Fibroblast of lung (primary cell): ENCODE data around the gene PLB1. TPM values are rescaled to one million over a fixed set of nuclear protein-coding genes. Genes with fewer than 3 reads are reported as not detected.
A peak's percentile ranks its signal among the peaks of the same experiment; 100 is the strongest.

Experiments
- DNase-seq, 2 donors: peaks; one replicate each; pipeline versions ENCODE4 v3.0.0 to v3.0.0-alpha.2; 2010; ENCODE audit warnings: low read depth in 2 of 2
- H2AFZ ChIP-seq: 2 replicates; pipeline ENCODE4 v1.5.1; 2012; ENCODE audit warnings: low read length, control low read depth, inconsistent platforms
- H3K27ac ChIP-seq: 2 replicates; pipeline ENCODE4 v1.5.1; 2011; ENCODE audit warnings: low read length, control low read depth; ENCODE audit not compliant: insufficient read depth
- H3K27me3 ChIP-seq: 2 replicates; pipeline ENCODE4 v1.5.1; 2011; ENCODE audit warnings: mild to moderate bottlenecking, low read length; ENCODE audit not compliant: control insufficient read depth, insufficient read depth
- H3K36me3 ChIP-seq: 2 replicates; pipeline ENCODE4 v1.5.1; 2011; ENCODE audit warnings: low read length; ENCODE audit not compliant: control insufficient read depth, insufficient read depth
- H3K4me1 ChIP-seq: 2 replicates; pipeline ENCODE4 v1.5.1; 2011; ENCODE audit warnings: low read length; ENCODE audit not compliant: control insufficient read depth, insufficient read depth; ENCODE audit errors: extremely low read depth
- H3K4me2 ChIP-seq: 2 replicates; pipeline ENCODE4 v1.5.1; 2011; ENCODE audit warnings: low read length, control low read depth; ENCODE audit not compliant: insufficient read depth; ENCODE audit errors: extremely low read depth
- H3K4me3 ChIP-seq, 4 experiments: fragments of 200-600 bp in 1 of 4; sonication (generic) in 1 of 4; replicated peaks in 1 of 4; 2 replicates each; pipeline ENCODE4 v1.5.1; 2011 to 2016; ENCODE audit warnings: low read length in 4 of 4, low read depth in 3 of 4, mild to moderate bottlenecking in 3 of 4, control low read depth in 2 of 4, inconsistent platforms in 1 of 4, mixed read lengths in 1 of 4; ENCODE audit not compliant: insufficient read depth in 1 of 4; ENCODE audit errors: control extremely low read depth in 1 of 4
- H3K79me2 ChIP-seq: 2 replicates; pipeline ENCODE4 v1.5.1; 2012; ENCODE audit warnings: mild to moderate bottlenecking, low read length, inconsistent platforms; ENCODE audit not compliant: control insufficient read depth, insufficient read depth
- H3K9ac ChIP-seq: 2 replicates; pipeline ENCODE4 v1.5.1; 2011; ENCODE audit warnings: mild to moderate bottlenecking, low read length, control low read depth; ENCODE audit not compliant: insufficient read depth
- H3K9me3 ChIP-seq: 2 replicates; pipeline ENCODE4 v1.5.1; 2012; ENCODE audit warnings: low read depth, low read length; ENCODE audit not compliant: control insufficient read depth, insufficient read depth
- H4K20me1 ChIP-seq: 2 replicates; pipeline ENCODE4 v1.5.1; 2011; ENCODE audit warnings: low read length; ENCODE audit not compliant: control insufficient read depth, insufficient read depth; ENCODE audit errors: extremely low read depth
- EZH2 ChIP-seq: IDR thresholded peaks from 2 replicates; pipeline ENCODE4 v1.5.1; 2012; ENCODE audit warnings: low read length, control low read depth, mild to moderate bottlenecking; ENCODE audit errors: missing control alignments
- polyA plus RNA-seq, 2 donors: library from polyadenylated mRNA; depleted of rRNA in 1 of 2; stranded (reverse) in 1 of 2; unstranded in 1 of 2; fragments of >200 nt; gene quantifications; 2 replicates each; pipeline ENCODE4 v1.2.1, GENCODE V29; 2011 to 2012; ENCODE audit warnings: missing spikeins in 1 of 2
- total RNA-seq: library from RNA; depleted of rRNA; stranded (reverse); fragments of >200 nt; gene quantifications from 2 replicates; pipeline ENCODE4 v1.2.1, GENCODE V29; 2014
- TF ChIP-seq, protein P1 (sequence below), 2 donors: IDR thresholded peaks in 1 of 2; conservative IDR thresholded peaks in 1 of 2; 1 replicate in 1 of 2; 2 replicates in 1 of 2; pipeline ENCODE4 v1.5.1; 2011 to 2012; ENCODE audit warnings: low read length in 2 of 2, control low read depth in 1 of 2, inconsistent platforms in 1 of 2, low read depth in 1 of 2, mild to moderate bottlenecking in 1 of 2

The PLB1 gene
- total and polyA plus RNA-seq, 2 donors (not counting 1 experiment from before 2014, with no cell fraction given): 0.70 to 1.8 TPM

DNA sequence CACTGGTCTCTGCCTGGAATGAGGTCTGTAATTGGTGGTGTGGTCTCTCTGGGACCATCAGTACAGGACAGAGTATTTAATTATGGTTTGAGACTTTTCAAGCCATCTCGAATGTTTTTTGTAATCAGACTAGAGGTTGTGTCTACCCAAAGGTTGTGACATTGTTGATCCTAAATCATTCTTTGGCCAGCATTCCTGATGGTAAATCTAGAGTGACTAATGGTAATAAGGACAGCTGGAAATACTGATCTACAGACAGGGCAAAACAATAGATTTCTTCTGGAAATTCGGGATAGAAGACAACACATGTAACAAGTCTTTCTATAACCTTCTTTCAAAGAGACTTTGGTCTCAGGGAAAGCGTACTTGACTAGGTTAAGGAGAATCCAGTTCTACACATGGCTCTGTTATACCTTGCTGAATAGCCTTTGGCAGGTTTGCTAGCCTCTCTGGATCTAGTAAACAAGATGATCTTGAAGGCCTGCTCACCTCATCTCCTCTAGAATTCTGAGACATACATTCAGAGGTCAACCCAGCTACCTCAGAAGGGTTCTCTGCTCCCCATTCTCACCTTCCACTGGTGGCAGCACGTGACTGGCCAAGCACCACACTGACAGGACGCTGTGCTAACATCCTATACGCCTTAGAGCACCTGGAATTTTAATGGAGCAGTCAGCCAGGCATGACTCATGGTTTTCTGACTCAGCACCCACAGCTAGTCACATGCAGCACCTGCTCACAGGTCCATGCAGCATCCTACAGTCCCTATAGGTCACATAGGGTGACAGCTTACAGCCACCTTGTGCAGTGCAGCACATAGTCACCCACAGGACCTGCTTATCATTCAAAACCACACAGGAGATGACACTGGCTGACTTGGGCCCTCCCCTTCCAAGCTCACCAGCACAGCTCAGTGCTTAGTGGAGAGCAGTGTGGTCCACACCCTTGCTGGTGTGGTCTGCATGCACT, 12.2 kb downstream of the PLB1 start:
- H3K36me3 ChIP-seq: no peaks in the 10 kb centered on the region
- TF ChIP-seq, protein P1, sequence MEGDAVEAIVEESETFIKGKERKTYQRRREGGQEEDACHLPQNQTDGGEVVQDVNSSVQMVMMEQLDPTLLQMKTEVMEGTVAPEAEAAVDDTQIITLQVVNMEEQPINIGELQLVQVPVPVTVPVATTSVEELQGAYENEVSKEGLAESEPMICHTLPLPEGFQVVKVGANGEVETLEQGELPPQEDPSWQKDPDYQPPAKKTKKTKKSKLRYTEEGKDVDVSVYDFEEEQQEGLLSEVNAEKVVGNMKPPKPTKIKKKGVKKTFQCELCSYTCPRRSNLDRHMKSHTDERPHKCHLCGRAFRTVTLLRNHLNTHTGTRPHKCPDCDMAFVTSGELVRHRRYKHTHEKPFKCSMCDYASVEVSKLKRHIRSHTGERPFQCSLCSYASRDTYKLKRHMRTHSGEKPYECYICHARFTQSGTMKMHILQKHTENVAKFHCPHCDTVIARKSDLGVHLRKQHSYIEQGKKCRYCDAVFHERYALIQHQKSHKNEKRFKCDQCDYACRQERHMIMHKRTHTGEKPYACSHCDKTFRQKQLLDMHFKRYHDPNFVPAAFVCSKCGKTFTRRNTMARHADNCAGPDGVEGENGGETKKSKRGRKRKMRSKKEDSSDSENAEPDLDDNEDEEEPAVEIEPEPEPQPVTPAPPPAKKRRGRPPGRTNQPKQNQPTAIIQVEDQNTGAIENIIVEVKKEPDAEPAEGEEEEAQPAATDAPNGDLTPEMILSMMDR (conservative IDR thresholded peaks at IDR 0.05 in 1 of 2, IDR thresholded peaks at IDR 0.05 in 1 of 2; ENCODE audit: low read depth in 1 of 2, low read length in 2 of 2): no peak
- no peak for TF ChIP-seq EZH2
- H3K9me3 ChIP-seq: no peaks in the 10 kb centered on the region
- no peak overlapping the region for H3K9ac ChIP-seq
- H2AFZ ChIP-seq: no peak overlapping the region
- H3K4me3 ChIP-seq: no peak overlapping the region
- DNase-seq: peak in 1 of 2 donors; percentile 53
- H3K4me1 ChIP-seq: no peaks in the 10 kb centered on the region
- no peak overlapping the region for H3K4me2 ChIP-seq
- no peaks in the 10 kb centered on the region for H4K20me1 ChIP-seq
- no peak overlapping the region for H3K27ac ChIP-seq
- H3K79me2 ChIP-seq: no peaks in the 10 kb centered on the region
- H3K27me3 ChIP-seq: peaks cover 25% of the 10 kb centered on the region

DNA sequence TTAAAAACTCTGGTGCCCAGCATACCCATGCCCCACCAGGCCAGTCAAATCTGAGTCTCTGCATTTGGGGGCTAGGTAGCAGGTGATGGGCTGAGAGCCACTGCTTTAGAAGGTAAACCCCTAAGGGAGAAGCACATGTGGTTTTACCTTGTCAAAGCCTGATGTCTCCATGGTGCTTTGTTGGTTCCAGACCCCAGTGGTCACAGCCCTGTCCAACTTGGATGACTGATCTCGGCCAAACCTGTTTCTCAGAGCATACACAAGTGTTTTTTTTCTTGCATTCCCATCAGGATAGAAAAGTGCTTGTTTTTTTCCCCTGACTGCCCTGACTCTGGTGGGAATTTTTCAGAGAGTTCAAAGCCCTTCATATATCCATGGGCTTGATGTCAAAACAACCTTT, 13.5 kb downstream of the PLB1 start:
- H3K36me3 ChIP-seq: no peaks in the 10 kb centered on the region
- no peaks in the 10 kb centered on the region for H3K9me3 ChIP-seq
- H3K9ac ChIP-seq: no peak overlapping the region
- DNase-seq: no peak
- H3K79me2 ChIP-seq: no peaks in the 10 kb centered on the region
- H3K4me1 ChIP-seq: no peaks in the 10 kb centered on the region
- peaks cover 28% of the 10 kb centered on the region for H3K27me3 ChIP-seq
- no peak overlapping the region for H2AFZ ChIP-seq
- H3K4me3 ChIP-seq: no peak overlapping the region
- H3K4me2 ChIP-seq: no peak overlapping the region
- TF ChIP-seq EZH2: no peak
- TF ChIP-seq, protein P1 (conservative IDR thresholded peaks at IDR 0.05 in 1 of 2, IDR thresholded peaks at IDR 0.05 in 1 of 2; ENCODE audit: low read depth in 1 of 2, low read length in 2 of 2): no peak
- H4K20me1 ChIP-seq: no peaks in the 10 kb centered on the region
- no peak overlapping the region for H3K27ac ChIP-seq

DNA sequence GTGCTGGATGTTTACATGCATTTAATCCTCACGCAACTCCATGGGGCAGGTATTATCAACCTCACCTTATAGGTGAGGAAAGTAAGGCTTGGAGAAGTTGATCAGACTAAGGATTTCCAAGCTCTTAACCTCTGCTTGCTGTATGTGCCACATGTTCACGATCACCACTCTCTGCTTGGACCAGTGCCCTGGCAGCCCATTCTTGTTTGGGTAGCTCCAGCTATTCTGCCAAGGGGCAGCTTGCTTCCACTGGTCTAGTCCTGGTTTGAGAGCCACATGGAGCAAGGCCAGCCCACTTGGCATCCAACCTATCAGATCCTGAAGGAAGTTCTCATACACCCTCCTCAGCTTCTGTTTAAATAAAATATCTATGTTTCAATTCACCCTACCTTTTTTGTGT, 14.3 kb downstream of the PLB1 start:
- no peak overlapping the region for H3K27ac ChIP-seq
- no peak for TF ChIP-seq EZH2
- TF ChIP-seq, protein P1 (conservative IDR thresholded peaks at IDR 0.05 in 1 of 2, IDR thresholded peaks at IDR 0.05 in 1 of 2; ENCODE audit: low read depth in 1 of 2, low read length in 2 of 2): no peak
- no peak overlapping the region for H3K4me3 ChIP-seq
- no peaks in the 10 kb centered on the region for H3K36me3 ChIP-seq
- H3K4me2 ChIP-seq: no peak overlapping the region
- no peak for DNase-seq
- H2AFZ ChIP-seq: no peak overlapping the region
- no peaks in the 10 kb centered on the region for H3K9me3 ChIP-seq
- peaks cover 28% of the 10 kb centered on the region for H3K27me3 ChIP-seq
- H3K9ac ChIP-seq: no peak overlapping the region
- H3K4me1 ChIP-seq: no peaks in the 10 kb centered on the region
- H4K20me1 ChIP-seq: no peaks in the 10 kb centered on the region
- no peaks in the 10 kb centered on the region for H3K79me2 ChIP-seq
